Measurements from ENCODE around the gene BMAL1. TPM values are rescaled to one million over a fixed set of nuclear protein-coding genes. Genes with fewer than 3 reads are reported as not detected.
A peak's percentile ranks its signal among the peaks of the same experiment; 100 is the strongest.

The BMAL1 gene
- total RNA-seq, 3 donors from 2014 or later (not counting 1 experiment from before 2014, with no cell fraction given) = 142 to 162 (median 145) TPM

DNA sequence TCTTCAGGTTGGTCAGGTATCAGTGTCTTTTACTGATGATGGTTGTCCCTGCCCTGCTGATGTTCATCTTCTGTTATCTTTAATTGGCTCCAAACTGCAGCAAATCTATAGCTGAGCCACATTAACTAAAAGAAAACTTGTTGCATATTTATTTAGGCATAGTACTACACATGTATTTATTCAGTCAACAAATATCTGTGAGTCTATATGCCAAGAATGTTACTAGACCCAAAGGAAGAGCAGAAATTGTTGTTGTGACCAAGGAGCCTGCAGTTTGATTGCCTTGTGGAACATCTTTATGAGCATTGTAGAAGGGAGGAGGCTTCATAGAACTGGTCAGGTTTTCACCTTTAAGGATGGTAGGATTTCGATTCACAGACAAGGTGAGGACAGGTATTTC is 10.1 kb downstream of the BMAL1 start:
- WGBS (ENCODE audit: insufficient coverage) = 91% methylated on average over 1 of the region's 1 CpG
- H3K4me1 Mint-ChIP-seq = peaks cover 91% of the 10 kb centered on the region in 2 donors
- no peaks in the 10 kb centered on the region for H3K9me3 Mint-ChIP-seq
- H3K4me3 Mint-ChIP-seq = no peak overlapping the region
- peaks cover 34% of the 10 kb centered on the region for H3K4me1 ChIP-seq (ENCODE audit: control insufficient read depth, insufficient read depth, low read length)
- no peak for ATAC-seq
- no peaks in the 10 kb centered on the region for H3K27me3 ChIP-seq (ENCODE audit: control insufficient read depth, insufficient read depth, low read length)
- no peaks in the 10 kb centered on the region for H3K9me3 ChIP-seq (ENCODE audit: control insufficient read depth, insufficient read depth, low read length)
- H3K27ac Mint-ChIP-seq = peak overlapping the region; percentile 87 to 88
- H3K36me3 ChIP-seq (ENCODE audit: control insufficient read depth, insufficient read depth, low read length) = no peaks in the 10 kb centered on the region
- no peaks in the 10 kb centered on the region for H3K36me3 Mint-ChIP-seq
- no peaks in the 10 kb centered on the region for H3K27me3 Mint-ChIP-seq (ENCODE audit: low read depth in 2 of 2)
- no peak for DNase-seq
- intact Hi-C loops (cut with micrococcal nuclease) = loop anchor here (1.0 kb wide), 1 partner anchor 8 kb away; no protein-coding TSS in a partner anchor
- TF ChIP-seq, protein P1, sequence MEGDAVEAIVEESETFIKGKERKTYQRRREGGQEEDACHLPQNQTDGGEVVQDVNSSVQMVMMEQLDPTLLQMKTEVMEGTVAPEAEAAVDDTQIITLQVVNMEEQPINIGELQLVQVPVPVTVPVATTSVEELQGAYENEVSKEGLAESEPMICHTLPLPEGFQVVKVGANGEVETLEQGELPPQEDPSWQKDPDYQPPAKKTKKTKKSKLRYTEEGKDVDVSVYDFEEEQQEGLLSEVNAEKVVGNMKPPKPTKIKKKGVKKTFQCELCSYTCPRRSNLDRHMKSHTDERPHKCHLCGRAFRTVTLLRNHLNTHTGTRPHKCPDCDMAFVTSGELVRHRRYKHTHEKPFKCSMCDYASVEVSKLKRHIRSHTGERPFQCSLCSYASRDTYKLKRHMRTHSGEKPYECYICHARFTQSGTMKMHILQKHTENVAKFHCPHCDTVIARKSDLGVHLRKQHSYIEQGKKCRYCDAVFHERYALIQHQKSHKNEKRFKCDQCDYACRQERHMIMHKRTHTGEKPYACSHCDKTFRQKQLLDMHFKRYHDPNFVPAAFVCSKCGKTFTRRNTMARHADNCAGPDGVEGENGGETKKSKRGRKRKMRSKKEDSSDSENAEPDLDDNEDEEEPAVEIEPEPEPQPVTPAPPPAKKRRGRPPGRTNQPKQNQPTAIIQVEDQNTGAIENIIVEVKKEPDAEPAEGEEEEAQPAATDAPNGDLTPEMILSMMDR (IDR thresholded peaks at IDR 0.05) = no peak
- no peak overlapping the region for H3K4me3 ChIP-seq (ENCODE audit: low read length)
- H3K27ac ChIP-seq (ENCODE audit: low read length) = no peak overlapping the region

DNA sequence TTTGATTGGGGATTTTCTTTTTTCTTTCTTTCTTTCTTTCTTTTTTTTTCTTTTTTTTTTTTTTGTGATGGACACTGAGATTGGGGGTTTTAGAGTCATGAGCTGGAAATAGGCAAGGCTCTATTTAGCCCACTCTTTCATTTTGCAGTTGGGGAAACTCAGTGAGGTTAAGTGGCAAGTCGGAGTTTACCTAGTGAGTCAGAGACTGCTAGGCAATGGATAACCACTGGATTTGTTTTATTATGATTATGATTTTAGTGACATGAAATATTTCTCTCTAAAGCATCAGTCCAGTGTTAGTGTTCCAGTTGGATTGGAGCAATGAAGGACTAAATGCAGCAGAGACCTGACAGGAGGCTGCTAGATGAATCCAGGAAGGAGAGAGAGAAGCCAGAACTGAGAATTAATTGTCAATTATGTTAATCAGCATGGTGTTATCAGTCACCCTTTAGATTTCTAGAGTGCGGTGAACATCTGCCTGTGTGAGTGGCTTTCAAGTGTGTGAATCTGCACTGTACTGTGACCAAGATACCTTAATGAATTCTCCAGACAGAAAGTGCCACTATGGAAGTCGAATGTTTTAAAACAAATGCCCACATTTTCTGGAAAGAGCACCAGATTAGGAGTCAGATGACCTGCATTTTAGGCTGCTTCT is 10.9 kb downstream of the BMAL1 start:
- Mint-ChIP-seq H3K4me3 (peak overlapping the region; percentile 45), H3K27ac (peak overlapping the region; percentile 87 to 88), H3K27me3 (ENCODE audit: low read depth in 2 of 2) (no peaks in the 10 kb centered on the region), H3K9me3 (no peaks in the 10 kb centered on the region), H3K4me1 (peaks cover 83 to 91% of the 10 kb centered on the region in 2 donors), H3K36me3 (no peaks in the 10 kb centered on the region)
- no peaks in the 10 kb centered on the region for H3K36me3 ChIP-seq (ENCODE audit: control insufficient read depth, insufficient read depth, low read length)
- ATAC-seq (peak in 1 of 3 donors; percentile 52), DNase-seq (no peak)
- no peaks in the 10 kb centered on the region for H3K9me3 ChIP-seq (ENCODE audit: control insufficient read depth, insufficient read depth, low read length)
- intact Hi-C loops (cut with micrococcal nuclease) = no loop called here
- peaks cover 38% of the 10 kb centered on the region for H3K4me1 ChIP-seq (ENCODE audit: control insufficient read depth, insufficient read depth, low read length)
- TF ChIP-seq, protein P1 (IDR thresholded peaks at IDR 0.05) = no peak
- 88% methylated on average over 3 of the region's 3 CpGs for WGBS (ENCODE audit: insufficient coverage)
- H3K27ac ChIP-seq (ENCODE audit: low read length) = no peak overlapping the region
- no peaks in the 10 kb centered on the region for H3K27me3 ChIP-seq (ENCODE audit: control insufficient read depth, insufficient read depth, low read length)
- H3K4me3 ChIP-seq (ENCODE audit: low read length) = no peak overlapping the region

DNA sequence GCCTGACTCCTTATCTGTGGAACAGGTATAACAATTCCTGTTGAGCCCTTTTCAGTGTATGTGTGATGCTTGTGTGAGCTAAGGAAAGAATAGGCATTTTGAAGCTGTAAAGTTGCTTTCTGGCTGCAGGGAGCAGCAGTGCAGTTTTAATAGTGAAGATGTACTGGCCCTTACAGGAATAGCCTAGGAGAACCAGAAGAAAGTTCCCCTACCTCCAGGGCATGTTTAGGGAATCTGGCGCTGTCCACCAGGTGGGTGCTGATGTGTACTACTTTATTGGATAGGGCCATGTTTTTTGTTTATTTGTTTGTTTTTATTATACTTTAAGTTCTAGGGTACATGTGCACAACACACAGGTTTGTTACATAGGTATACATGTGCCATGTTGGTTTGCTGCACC is 11.5 kb downstream of the BMAL1 start:
- no peaks in the 10 kb centered on the region for H3K36me3 ChIP-seq (ENCODE audit: control insufficient read depth, insufficient read depth, low read length)
- no peak for ATAC-seq
- H3K9me3 ChIP-seq (ENCODE audit: control insufficient read depth, insufficient read depth, low read length) = no peaks in the 10 kb centered on the region
- peaks cover 35% of the 10 kb centered on the region for H3K4me1 ChIP-seq (ENCODE audit: control insufficient read depth, insufficient read depth, low read length)
- Mint-ChIP-seq H3K4me1 (peaks cover 78 to 95% of the 10 kb centered on the region in 2 donors), H3K27ac (peak overlapping the region; percentile 87 to 88), H3K4me3 (no peak overlapping the region), H3K27me3 (ENCODE audit: low read depth in 2 of 2) (no peaks in the 10 kb centered on the region), H3K9me3 (no peaks in the 10 kb centered on the region), H3K36me3 (no peaks in the 10 kb centered on the region)
- no peaks in the 10 kb centered on the region for H3K27me3 ChIP-seq (ENCODE audit: control insufficient read depth, insufficient read depth, low read length)
- intact Hi-C loops (cut with micrococcal nuclease) = no loop called here
- DNase-seq = no peak
- 100% methylated on average over 1 of the region's 1 CpG for WGBS (ENCODE audit: insufficient coverage)
- TF ChIP-seq, protein P1 (IDR thresholded peaks at IDR 0.05) = no peak
- H3K27ac ChIP-seq (ENCODE audit: low read length) = no peak overlapping the region
- no peak overlapping the region for H3K4me3 ChIP-seq (ENCODE audit: low read length)

Data from natural killer cell (primary cell).